HepG2 (cell line): ENCODE data around the gene ATP1A1.

Experiments used
- GABPB1 ChIP-seq: IDR thresholded peaks from 2 replicates; pipeline ENCODE4 v1.6.1; 2016; ENCODE audit warnings: mild to moderate bottlenecking, missing genetic modification reagents, moderate library complexity, missing compliant biosample characterization
- NFYB ChIP-seq: sonication (generic); formaldehyde crosslinking; IDR thresholded peaks from 2 replicates; pipeline ENCODE4 v1.4.0; 2020; ENCODE audit warnings: missing genetic modification reagents
- POLR2AphosphoS5 ChIP-seq: IDR thresholded peaks from 2 replicates; pipeline ENCODE4 v1.6.1; 2012; ENCODE audit warnings: low read depth, low read length
- SIN3A ChIP-seq: IDR thresholded peaks from 2 replicates; pipeline ENCODE4 v1.6.1; 2011; ENCODE audit warnings: low read depth, mild to moderate bottlenecking, control low read depth, low read length, borderline replicate concordance
- ZNF496 ChIP-seq: sonication (generic); formaldehyde crosslinking; IDR thresholded peaks from 2 replicates; pipeline ENCODE4 v1.8.1; 2023; ENCODE audit warnings: mild to moderate bottlenecking, moderate library complexity, missing genetic modification reagents; ENCODE audit not compliant: insufficient replicate concordance

DNA sequence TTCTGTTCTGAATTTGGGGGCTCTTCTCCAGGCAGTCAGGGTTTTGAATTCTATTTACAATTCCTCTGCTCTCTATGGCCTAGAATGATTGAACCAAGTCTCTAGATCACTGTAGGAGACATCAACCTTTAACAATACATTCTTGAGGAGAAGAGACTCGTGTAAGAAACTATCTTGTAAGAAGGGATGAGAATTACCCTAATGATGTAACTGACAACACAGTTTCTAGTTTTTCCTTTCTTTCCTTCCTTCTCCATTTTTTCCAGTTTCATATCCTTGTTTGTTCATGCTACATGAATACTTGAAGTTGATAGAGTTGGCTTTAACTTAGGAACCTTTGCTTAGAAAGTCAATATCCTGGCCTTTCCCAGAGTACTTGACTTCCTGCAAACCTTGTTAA is 1.3 kb upstream of the ATP1A1 start:
- TF ChIP-seq GABPB1 (CRISPR knock-in tag) (no peak), SIN3A (no peak), POLR2AphosphoS5 (no peak), ZNF496 (CRISPR knock-in tag) (no peak), NFYB (no peak)
